ENCODE measurements around the gene TES.
A peak's percentile ranks its signal among the peaks of the same experiment; 100 is the strongest.
"Not testable (repeated sequence)": the region's sequence is repeated elsewhere in the genome, so short reads cannot be mapped to it uniquely, and the experiment has no call there.

TES gene

GRCh38 chr7:116224492-116225098 is 14.3 kb downstream of the TES start:
- DNase-seq = no peak

DNA sequence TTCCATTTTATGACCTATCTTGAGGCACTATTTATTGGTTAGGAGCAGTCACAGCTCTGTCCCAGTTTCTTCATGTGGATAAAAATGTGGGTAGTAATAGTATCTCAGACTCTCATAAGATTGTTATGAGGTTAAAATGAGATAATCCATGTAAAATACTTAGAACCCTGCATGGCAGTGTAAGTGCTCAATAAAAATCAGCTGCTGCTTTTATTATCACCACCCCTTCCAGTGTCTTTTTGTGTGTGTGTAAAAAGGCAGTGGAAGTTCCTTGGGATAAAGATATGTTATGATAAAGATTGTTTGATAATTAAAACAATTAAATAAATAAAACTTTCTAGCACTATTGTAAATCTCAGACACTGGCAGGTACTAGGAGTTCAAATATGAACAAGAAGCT is 15.5 kb downstream of the TES start:
- DNase-seq = no peak

- DNase-seq = no peak
Measured at GRCh38 chr7:116226664-116227063, 16.3 kb downstream of the TES start.

- no peak for DNase-seq
Measured at GRCh38 chr7:116227678-116228239, 17.4 kb downstream of the TES start.

DNA sequence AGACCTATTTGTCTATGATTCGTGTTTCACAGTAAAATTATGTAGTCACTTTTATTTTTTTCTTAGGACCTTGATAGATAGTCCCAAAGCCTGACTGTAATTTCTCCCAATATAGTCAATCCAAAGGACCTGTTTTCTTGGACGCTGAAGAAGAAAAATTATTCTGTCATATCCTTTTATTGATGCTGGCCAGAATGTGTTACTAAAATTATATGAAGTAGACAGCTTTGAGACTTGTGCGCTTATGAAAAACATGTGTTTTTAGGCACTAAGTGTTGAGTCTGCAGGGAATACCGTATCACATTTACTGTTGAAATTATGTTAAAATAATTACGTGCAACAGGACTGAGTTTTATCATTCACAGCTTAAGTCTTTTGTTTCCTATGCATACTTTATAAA is 17.9 kb downstream of the TES start:
- no peak for DNase-seq

- no peak for DNase-seq
Measured at GRCh38 chr7:116229366-116229765, 19.0 kb downstream of the TES start.

DNA sequence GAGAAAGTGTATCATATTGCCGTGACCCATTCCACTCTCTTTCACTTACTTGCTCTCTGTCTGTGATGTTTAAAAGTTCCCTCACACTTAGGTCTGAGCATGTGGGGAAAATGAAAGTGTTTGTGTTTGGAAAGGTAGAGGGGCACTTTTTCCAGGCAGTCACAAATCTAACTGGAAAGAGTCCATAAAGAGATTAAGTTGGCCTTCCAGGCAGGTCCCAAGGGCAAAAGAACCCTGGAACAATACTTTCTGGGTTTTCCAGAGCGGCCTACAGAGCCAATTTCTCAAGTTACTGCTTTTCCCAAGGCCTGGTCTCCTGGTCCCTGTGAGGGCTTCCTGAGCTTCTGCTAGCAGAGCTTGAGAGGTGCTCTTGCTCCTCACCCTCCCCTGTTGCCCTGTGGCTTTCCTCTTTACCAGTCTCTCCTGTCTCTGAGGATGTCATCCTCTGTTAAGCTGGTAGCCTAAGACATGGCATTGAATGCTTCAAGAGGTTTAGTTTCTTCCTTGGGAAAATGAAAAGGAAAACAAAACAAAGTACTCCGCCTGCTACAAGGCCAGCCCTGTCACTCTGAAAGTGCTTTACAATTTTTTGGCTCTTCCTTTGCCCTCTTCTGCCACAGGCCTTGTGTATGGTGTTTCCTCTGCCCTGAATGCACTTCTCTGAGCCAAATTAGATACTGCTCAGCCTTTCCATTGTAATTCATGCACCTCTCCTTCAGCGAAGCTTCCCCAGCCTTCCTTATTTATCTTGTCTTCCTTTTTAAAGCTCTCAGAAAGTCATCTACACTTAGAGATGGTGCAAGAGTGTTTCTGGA is 20.1 kb downstream of the TES start:
- no peak for DNase-seq

DNA sequence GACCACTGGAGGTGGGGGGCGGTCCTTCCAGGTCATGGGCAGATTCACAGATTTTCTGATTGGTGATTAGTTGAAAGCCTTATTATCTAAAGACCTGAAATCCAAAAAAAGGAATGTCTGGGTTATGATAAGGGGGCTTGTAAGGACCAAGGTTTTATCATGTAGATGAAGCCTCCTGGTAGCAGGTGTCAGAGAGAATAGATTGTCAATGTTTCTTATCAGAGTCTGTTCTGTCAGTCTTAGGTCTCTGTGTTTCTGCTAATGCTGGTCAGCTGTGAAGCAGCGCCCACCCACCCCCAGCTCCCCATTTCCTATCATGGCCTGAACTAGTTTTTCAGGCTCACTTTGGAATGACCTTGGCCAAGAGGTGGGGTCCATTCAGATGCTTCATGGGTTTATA is 21.2 kb downstream of the TES start:
- DNase-seq = no peak

GRCh38 chr7:116231949-116232348 is 21.6 kb downstream of the TES start:
- DNase-seq = no peak

GRCh38 chr7:116232350-116232749 is 22.0 kb downstream of the TES start:
- no peak for DNase-seq

- no peak for DNase-seq
Measured at GRCh38 chr7:116232920-116233319, 22.6 kb downstream of the TES start.

DNA sequence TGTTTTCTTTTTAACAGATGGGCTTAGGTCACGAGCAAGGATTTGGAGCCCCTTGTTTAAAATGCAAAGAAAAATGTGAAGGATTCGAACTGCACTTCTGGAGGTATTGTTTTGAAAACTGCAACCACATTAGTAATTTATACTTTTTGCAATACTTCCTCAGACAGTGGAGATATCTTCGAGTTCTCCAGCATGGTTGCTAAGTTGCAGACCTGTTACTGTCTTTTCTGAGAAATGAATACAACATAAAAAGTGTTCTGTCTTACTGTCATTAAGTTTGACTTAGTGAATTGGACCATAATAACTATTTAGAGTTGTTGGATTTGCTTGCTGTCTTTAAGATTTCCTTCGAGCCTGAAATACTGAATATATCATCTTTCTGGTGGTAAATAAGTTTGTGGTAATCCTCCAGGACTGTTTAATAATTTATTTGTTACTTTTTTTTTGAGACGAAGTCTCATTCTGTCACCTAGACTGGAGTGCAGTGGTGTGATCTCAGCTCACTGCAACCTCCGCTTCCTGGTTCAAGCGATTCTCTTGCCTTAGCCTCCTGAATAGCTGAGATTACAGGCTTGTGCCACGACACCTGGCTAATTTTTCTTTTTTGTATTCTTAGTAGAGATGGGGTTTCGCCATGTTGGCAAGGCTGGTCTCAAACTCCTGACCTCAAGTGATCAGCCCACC is 24.3 kb downstream of the TES start:
- no peak for DNase-seq

- DNase-seq = no peak
Measured at GRCh38 chr7:116235380-116235779, 25.0 kb downstream of the TES start.

- DNase-seq = peak; percentile 33
Measured at GRCh38 chr7:116236020-116236630, 25.8 kb downstream of the TES start.

- no peak for DNase-seq
Measured at GRCh38 chr7:116239020-116239419, 28.7 kb downstream of the TES start.

DNA sequence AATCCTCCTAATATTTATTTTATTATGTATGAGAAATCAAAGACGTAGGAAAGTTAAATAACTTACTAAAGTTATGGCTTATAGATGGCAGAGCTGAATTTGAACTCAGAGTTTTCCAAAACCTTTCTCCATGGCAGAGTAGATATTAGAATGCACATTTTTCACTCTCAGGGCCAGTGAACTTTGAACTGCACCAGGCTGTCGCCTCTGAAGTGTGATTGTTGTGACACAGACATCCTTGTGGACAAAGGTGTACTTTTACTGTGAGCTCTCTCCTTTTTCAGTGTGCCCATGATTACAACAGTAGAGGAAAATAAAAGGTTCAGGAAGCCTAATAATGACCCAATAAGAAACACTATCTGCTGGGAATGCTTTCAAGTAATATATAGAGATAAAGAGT is 29.1 kb downstream of the TES start:
- no peak for DNase-seq

DNA sequence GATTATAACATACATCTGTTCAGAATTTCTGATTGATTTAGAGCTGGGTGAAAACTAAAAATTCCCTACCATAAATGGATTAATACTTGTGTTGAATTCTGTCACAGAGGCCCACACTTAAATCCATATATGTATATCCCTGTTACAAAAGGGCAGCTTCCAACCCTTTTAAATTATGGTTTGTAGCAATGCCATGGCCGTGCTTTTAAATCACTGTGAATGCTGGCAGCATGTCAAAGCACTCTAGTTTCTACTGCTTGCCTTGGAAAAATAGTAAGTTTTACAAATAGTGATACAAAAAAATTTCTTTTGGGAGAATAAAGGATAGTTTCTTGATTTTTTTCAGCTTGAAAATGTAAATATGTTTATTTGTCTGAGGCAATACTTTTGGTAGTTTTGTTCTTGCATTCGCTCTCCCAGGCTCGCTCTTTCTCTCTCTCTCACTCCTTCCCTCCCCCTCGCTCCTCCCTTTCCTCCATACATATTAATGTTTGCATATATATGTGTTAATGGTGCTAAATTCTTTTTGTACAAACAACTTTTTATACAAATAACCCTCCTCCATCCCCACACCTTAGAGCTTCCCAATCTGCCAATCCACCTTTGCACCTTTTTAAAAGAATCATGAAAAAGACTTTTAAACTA is 29.8 kb downstream of the TES start:
- DNase-seq = no peak

DNA sequence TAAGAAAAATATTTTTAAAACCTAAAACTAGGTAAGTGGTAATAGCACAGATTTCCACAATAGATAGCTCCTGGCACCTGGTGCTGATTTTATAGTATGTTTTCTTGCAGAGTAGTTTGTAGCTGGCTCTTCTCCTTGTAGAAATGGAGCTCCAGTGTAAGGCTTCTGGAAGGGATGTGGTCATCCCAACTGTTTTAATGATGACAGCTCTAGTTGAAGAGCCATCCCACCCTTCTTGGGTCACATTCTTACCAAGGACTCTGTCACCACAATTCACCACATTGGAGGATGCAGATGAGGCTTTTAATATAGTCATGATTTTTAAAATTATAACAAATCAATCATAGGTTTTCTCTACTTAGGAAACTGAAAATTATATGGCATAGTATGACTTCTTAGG is 31.0 kb downstream of the TES start:
- DNase-seq = no peak

- no peak for DNase-seq
Measured at GRCh38 chr7:116242178-116242577, 31.8 kb downstream of the TES start.

DNA sequence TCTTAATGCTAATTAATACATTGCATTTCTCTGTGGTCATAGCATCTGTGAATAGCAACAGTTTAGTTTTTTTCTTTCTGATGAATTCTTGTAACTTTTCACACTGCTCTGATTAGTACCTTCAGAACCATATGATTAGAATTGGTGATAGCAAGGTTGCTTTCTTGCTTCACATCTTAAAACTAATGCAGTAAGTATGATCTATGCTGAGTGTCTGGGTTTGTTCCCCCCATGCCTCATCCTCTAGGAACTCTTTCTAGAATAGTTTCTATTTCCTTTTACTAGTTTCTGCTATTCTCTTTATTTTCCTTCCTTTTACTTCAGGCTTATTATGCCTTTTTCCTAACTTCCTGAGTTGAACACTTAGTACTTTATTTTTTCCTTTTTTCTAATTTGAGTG is 32.4 kb downstream of the TES start:
- DNase-seq = no peak

GRCh38 chr7:116244803-116245202 is 34.5 kb downstream of the TES start:
- not testable (repeated sequence) for DNase-seq

DNA sequence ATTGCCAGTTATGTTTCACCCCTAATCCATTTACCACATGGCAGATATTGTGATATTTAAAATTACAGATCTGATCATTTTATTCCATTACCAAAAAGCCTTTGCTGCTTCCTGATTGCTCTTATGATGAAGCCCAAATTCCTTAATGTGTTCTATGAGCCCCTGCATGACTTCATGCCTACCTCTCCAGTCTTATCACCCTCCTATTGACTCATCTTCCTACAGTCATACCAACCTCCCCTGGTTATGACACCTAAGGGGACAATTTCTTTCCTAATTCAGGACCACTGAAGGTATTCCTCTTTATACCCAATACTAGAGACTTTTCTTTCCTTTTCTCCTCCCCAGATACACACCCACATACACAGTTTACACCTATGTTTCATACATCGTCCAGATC is 36.0 kb downstream of the TES start:
- DNase-seq = no peak

Measured in activated CD4-positive, alpha-beta T cell treated with anti-CD3 and anti-CD28 coated beads, Interleukin-2, amount 50 U/mL, for 16 hours (primary cell).